Bronchial epithelial cell (primary cell): ENCODE data around the gene PET117. TPM values are rescaled to one million over a fixed set of nuclear protein-coding genes. Genes with fewer than 3 reads are reported as not detected.

Experiments
- DNase-seq: peaks from one replicate; pipeline ENCODE4 v3.0.0-alpha.2; 2010; ENCODE audit warnings: low read depth
- FAIRE-seq: peaks from 2 replicates; lab custom pipeline; 2011; peaks lifted over from hg19 to GRCh38; lab: Jason Lieb, UNC
- H3K27me3 ChIP-seq: 2 replicates; pipeline ENCODE4 v1.5.1; 2011; ENCODE audit warnings: low read length; ENCODE audit not compliant: control insufficient read depth, insufficient read depth
- H3K36me3 ChIP-seq: 2 replicates; pipeline ENCODE4 v1.5.1; 2011; ENCODE audit warnings: low read length; ENCODE audit not compliant: control insufficient read depth, insufficient read depth
- H3K4me3 ChIP-seq: 2 replicates; pipeline ENCODE4 v1.5.1; 2011; ENCODE audit warnings: mild to moderate bottlenecking, low read depth, low read length, control low read depth
- total RNA-seq: library from RNA; depleted of rRNA; stranded (reverse); fragments of >200 nt; gene quantifications from 2 replicates; pipeline ENCODE4 v1.2.1, GENCODE V29; 2014
- TF ChIP-seq, protein P1 (sequence below): IDR thresholded peaks from 2 replicates; pipeline ENCODE4 v1.5.1; 2011; ENCODE audit warnings: mild to moderate bottlenecking, moderate library complexity, low read length, control low read depth, inconsistent platforms; ENCODE audit not compliant: insufficient read depth, severe bottlenecking

The PET117 gene
- total RNA-seq, 1 donor from 2014 or later: 15.3 TPM

DNA sequence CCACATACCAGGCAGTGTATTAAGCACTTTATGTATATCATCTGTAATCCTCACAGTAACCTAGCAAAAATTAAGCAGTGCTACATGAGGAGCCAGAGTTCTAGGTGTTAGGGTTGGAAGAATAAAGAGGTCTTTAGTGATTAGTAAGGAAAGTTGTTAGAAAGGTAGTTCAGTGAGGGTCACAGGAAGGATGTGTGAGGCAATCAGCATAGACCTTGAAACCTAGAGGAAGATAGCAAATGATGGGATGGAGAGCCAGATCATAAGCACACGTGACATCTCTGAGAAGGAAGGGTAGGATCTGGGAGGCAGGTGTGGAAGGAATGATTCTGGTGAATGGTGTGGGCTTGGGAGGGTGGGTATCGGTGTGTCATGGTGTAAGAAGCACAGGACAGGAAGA, 2.2 kb downstream of the PET117 start:
- DNase-seq (no peak), FAIRE-seq (no peak)
- TF ChIP-seq, protein P1, sequence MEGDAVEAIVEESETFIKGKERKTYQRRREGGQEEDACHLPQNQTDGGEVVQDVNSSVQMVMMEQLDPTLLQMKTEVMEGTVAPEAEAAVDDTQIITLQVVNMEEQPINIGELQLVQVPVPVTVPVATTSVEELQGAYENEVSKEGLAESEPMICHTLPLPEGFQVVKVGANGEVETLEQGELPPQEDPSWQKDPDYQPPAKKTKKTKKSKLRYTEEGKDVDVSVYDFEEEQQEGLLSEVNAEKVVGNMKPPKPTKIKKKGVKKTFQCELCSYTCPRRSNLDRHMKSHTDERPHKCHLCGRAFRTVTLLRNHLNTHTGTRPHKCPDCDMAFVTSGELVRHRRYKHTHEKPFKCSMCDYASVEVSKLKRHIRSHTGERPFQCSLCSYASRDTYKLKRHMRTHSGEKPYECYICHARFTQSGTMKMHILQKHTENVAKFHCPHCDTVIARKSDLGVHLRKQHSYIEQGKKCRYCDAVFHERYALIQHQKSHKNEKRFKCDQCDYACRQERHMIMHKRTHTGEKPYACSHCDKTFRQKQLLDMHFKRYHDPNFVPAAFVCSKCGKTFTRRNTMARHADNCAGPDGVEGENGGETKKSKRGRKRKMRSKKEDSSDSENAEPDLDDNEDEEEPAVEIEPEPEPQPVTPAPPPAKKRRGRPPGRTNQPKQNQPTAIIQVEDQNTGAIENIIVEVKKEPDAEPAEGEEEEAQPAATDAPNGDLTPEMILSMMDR: no peak
- peaks cover 2% of the 10 kb centered on the region for H3K36me3 ChIP-seq
- no peak overlapping the region for H3K4me3 ChIP-seq
- H3K27me3 ChIP-seq: no peaks in the 10 kb centered on the region

DNA sequence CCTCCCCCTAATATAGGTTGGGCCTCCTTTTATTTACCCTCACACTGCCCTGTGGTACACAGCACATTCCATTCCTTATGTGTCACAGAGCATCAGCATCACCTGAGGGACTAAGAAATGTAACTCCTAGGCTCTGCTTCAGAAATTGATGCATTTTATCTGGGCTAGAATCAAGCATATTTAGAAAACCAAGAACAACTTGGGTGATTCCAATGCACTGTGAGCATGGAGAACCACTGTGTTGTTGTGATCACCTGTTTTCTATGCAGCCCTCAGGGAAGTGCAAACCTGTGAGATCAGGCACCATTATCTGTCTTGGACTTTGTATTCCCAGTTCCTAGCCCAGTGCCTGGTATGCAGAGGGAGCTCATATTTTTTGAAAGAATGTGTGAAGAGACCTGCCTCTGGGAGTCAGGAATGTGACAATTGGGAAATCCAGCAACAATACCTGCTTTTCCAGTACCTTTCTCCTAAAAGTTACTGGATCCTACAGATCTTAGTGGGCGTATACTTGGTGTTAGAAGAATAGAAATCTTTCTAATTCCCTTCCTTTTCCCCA, 7.0 kb downstream of the PET117 start:
- H3K4me3 ChIP-seq: no peak overlapping the region
- DNase-seq: peak; percentile 73
- peaks cover 3% of the 10 kb centered on the region for H3K36me3 ChIP-seq

DNA sequence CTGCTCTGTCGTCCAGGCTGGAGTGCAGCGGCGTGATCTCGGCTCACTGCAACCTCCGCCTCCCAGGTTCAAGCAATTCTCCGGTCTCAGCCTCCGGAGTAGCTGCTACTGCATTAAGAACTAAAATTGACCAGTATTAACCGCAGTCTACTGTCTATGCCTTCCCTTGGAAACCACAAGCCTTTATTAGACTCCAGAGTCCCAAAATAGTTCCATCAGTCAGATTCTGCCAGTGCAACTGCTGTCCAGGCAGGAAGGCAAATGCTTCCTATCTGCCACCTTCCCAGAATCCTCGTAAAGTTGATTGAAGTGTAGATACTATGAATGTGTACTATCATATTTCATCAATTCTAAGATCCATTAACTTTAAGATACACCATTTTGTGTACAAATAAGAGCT, 16.7 kb downstream of the PET117 start:
- FAIRE-seq: no peak
- H3K36me3 ChIP-seq: no peaks in the 10 kb centered on the region

More for the DNA sequence above, 7.0 kb downstream of the PET117 start:
- no peak for FAIRE-seq
- TF ChIP-seq, protein P1: no peak
- no peaks in the 10 kb centered on the region for H3K27me3 ChIP-seq

DNA sequence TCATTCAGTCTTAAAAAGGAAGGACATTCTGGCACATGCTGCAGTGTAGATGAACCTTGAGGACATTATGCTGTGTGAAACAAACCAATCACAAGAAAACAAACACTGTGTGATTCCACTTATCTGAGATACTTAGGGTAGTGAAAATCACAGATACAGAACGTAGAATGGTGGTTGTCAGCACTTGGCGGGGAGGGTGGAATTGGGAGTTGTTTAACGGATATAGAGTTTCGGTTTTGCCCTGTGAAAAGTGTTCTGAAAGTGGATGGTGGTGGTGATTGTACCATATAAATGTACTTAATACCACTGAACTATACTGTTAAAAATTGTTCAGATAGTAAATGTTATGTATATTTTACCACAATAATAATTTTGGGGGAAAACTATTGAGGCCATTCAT, 18.4 kb downstream of the PET117 start:
- FAIRE-seq (no peak), DNase-seq (no peak)
- Histone ChIP-seq H3K27me3 (no peaks in the 10 kb centered on the region), H3K36me3 (no peaks in the 10 kb centered on the region), H3K4me3 (no peak overlapping the region)
- TF ChIP-seq, protein P1: no peak

More for the DNA sequence above, 16.7 kb downstream of the PET117 start:
- TF ChIP-seq, protein P1: no peak
- no peak for DNase-seq
- Histone ChIP-seq H3K27me3 (no peaks in the 10 kb centered on the region), H3K4me3 (no peak overlapping the region)

DNA sequence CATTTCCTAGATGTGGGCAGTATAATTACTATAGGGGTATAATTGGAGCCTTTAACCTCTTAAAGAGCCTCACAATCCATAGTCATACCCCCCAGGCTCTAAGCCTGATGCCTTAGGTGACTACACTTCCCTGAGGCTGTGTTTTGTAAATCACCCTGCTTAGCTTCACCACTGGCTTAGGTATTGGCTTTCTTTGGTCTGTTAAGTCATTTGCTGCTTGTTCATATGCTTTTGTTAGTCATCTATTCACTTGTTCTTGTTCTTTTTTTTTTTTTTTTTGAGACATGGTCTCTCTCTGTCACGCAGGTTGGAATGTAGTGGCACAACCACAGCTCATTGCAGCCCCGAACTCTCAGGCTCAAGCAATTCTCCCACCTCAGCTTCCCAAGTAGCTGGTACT, 26.7 kb downstream of the PET117 start:
- H3K36me3 ChIP-seq: peaks cover 7% of the 10 kb centered on the region
- TF ChIP-seq, protein P1: no peak
- no peak overlapping the region for H3K4me3 ChIP-seq
- DNase-seq (peak; percentile 90), FAIRE-seq (no peak)
- H3K27me3 ChIP-seq: no peaks in the 10 kb centered on the region

DNA sequence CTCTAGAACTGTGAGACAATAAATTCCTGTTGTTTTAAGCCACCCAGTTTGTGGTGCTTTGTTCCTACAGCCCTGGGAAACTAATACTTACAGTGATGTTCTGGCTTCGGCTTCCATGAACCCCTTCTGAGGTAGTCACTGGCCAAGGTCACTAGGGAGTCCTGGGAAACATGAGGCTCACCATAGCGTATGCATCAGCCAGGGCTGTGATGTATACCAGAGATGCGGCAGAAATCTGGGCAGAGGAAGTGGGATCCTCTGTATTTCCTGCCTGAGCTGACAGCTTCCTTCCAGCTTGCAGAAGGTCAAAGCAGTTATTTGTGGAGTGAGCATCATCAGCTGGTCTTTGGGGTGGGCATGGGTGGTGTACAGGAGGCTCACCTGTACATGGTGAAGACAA, 27.9 kb downstream of the PET117 start:
- Histone ChIP-seq H3K36me3 (peaks cover 7% of the 10 kb centered on the region), H3K4me3 (no peak overlapping the region), H3K27me3 (no peaks in the 10 kb centered on the region)
- DNase-seq (no peak), FAIRE-seq (peak; percentile 52)
- TF ChIP-seq, protein P1: no peak
